Measurements from ENCODE around the gene SDC3. TPM values are rescaled to one million over a fixed set of nuclear protein-coding genes. Genes with fewer than 3 reads are reported as not detected.

The SDC3 gene
- total and polyA plus RNA-seq, 11 donors, result 16.8 to 83.4 (median 28.8) TPM

DNA sequence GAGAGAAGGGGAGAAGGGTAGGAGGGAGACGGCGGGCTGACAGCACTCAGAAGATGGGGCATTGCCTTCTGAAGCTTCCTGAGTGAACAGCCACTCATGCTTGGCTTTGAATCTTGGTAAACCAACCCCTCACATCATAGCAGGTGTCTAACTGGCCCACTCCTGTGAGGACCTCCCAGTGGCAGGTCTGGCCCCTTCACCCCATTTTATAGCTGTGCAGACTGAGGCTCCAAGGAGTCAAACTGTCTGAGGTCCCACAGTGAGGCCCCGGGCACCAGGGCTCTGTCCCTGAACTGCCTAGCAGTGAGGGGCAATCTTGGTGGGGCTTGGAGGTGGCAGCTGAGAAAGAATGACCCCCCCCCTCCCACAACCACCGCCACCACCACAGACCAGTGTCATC, 41.0 kb downstream of the SDC3 start:
- ATAC-seq, result no peak
- Histone ChIP-seq H3K27me3 (no peaks in the 10 kb centered on the region), H3K36me3 (peaks cover 0 to 18% (median 7%) of the 10 kb centered on the region in 9 donors), H3K9me3 (peaks cover 0 to 6% (median 2%) of the 10 kb centered on the region in 12 donors), H3K4me1 (no peaks in the 10 kb centered on the region), H3K4me3 (no peak overlapping the region), H3K27ac (no peak overlapping the region)
- peak in 1 of 5 donors; percentile 16 for DNase-seq
- 93 to 98% (median 95%) methylated on average over 3 to 4 of the region's 4 CpGs for WGBS, 4 donors
- intact Hi-C loops (cut with DNase I), result no loop called here
- TF ChIP-seq, protein P1, sequence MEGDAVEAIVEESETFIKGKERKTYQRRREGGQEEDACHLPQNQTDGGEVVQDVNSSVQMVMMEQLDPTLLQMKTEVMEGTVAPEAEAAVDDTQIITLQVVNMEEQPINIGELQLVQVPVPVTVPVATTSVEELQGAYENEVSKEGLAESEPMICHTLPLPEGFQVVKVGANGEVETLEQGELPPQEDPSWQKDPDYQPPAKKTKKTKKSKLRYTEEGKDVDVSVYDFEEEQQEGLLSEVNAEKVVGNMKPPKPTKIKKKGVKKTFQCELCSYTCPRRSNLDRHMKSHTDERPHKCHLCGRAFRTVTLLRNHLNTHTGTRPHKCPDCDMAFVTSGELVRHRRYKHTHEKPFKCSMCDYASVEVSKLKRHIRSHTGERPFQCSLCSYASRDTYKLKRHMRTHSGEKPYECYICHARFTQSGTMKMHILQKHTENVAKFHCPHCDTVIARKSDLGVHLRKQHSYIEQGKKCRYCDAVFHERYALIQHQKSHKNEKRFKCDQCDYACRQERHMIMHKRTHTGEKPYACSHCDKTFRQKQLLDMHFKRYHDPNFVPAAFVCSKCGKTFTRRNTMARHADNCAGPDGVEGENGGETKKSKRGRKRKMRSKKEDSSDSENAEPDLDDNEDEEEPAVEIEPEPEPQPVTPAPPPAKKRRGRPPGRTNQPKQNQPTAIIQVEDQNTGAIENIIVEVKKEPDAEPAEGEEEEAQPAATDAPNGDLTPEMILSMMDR (IDR thresholded peaks at IDR 0.05), result no peak
- no peak for TF ChIP-seq POLR2A (IDR thresholded peaks at IDR 0.05)

DNA sequence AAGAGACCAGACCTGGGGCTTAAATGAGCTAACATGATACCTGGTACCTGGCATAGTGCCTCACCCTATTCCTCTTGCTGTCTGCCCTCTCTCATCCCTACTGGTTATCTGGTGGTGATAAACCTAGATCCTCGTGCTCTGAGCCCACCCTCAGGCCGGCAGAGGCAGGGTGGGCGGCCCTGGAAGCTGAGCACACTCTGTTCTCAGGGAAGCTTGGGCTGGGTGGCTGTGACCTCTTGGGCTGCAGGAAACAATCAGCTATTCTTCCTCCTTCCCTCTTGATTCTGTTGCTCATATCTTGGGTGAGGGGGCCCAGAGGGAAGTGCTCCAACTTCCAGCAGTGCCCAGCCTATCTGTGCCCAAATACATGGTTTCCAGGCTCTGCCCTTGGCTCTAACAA, 42.0 kb downstream of the SDC3 start:
- TF ChIP-seq, protein P1 (IDR thresholded peaks at IDR 0.05), result no peak
- TF ChIP-seq POLR2A (IDR thresholded peaks at IDR 0.05), result no peak

DNA sequence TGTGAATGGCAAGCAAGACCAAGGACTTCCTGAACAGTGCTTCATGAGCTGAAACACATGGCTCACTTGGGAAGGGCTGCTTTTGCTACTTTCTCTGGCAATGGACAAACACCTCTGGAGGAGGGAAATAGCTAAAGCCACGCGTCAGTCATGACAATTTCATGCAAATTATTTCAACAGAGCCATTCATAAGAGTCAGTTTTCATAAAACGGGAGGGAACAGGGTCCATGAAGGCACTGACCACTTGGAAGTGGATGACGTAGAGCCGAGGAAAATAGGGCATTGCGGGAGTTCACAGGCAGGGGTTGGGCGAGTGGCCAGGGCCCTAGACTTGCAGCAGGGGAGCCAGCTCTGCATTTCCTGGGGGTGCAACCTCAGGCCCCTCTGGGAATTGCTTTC, 43.9 kb downstream of the SDC3 start:
- Histone ChIP-seq H3K4me3 (no peak overlapping the region), H3K4me1 (no peaks in the 10 kb centered on the region), H3K27me3 (no peaks in the 10 kb centered on the region), H3K27ac (no peak overlapping the region), H3K36me3 (no peaks in the 10 kb centered on the region), H3K9me3 (no peaks in the 10 kb centered on the region)
- TF ChIP-seq, protein P1 (IDR thresholded peaks at IDR 0.05), result no peak
- no peak for TF ChIP-seq POLR2A (IDR thresholded peaks at IDR 0.05)
- 65 to 76% (median 68%) methylated on average over 7 of the region's 7 CpGs for WGBS, 4 donors
- intact Hi-C loops (cut with DNase I), result no loop called here
- DNase-seq (peak in 1 of 5 donors; percentile 9), ATAC-seq (peak in 2 of 4 donors; percentile 41 to 42)

More for the DNA sequence above, 42.0 kb downstream of the SDC3 start:
- no peaks in the 10 kb centered on the region for H3K9me3 ChIP-seq
- ATAC-seq (no peak), DNase-seq (peak in 1 of 5 donors; percentile 10)
- H3K27ac ChIP-seq, result no peak overlapping the region
- peaks cover 0 to 9% (median 0%) of the 10 kb centered on the region in 9 donors for H3K36me3 ChIP-seq
- 73 to 100% (median 79%) methylated on average over 3 of the region's 3 CpGs for WGBS, 4 donors
- no peaks in the 10 kb centered on the region for H3K27me3 ChIP-seq
- no peaks in the 10 kb centered on the region for H3K4me1 ChIP-seq
- intact Hi-C loops (cut with DNase I), result no loop called here
- no peak overlapping the region for H3K4me3 ChIP-seq

DNA sequence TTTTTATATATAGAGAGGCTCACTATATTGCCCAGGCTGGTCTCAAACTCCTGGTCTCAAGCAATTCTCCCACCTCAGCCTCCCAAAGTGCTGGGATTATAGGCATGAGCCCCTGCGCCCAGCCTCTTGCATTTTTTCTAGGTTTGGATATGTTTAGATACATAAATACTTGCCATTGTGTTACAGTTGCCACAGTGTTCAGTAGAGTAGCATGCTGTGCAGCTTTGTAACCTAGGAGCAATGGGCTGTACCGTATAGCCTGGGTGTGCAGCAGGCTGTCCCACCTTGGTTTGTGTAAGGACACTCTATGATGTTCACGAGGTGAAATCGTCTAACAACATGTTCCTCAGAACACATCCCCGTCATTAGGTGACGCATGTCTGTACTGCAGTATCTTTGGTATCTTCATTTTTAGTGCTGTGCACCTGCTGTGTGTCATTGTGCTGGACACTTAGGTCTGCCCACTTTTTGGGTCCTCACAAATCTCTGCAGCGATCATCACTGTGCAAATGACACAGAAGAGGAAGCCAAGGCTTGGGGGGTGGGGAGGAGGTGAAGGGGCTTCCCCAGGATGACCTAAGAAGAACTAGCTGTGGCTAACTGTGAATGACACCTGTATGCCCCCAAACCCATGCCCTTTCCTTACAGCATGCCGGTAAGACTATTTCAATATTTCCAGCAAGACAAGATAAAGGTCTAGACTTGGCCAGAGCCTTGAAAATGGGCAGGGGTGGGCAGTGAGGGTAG, 44.5 kb downstream of the SDC3 start:
- WGBS, 4 donors, result 82 to 90% (median 87%) methylated on average over 8 of the region's 8 CpGs
- no peaks in the 10 kb centered on the region for H3K27me3 ChIP-seq
- DNase-seq (no peak), ATAC-seq (no peak)
- intact Hi-C loops (cut with DNase I), result no loop called here
- H3K9me3 ChIP-seq, result no peaks in the 10 kb centered on the region
- H3K4me1 ChIP-seq, result no peaks in the 10 kb centered on the region
- TF ChIP-seq, protein P1 (IDR thresholded peaks at IDR 0.05), result no peak
- no peak overlapping the region for H3K4me3 ChIP-seq
- no peaks in the 10 kb centered on the region for H3K36me3 ChIP-seq
- H3K27ac ChIP-seq, result no peak overlapping the region

Measured in heart left ventricle (tissue), 16 donors.